Measurements from ENCODE around the gene GNL1.

DNA sequence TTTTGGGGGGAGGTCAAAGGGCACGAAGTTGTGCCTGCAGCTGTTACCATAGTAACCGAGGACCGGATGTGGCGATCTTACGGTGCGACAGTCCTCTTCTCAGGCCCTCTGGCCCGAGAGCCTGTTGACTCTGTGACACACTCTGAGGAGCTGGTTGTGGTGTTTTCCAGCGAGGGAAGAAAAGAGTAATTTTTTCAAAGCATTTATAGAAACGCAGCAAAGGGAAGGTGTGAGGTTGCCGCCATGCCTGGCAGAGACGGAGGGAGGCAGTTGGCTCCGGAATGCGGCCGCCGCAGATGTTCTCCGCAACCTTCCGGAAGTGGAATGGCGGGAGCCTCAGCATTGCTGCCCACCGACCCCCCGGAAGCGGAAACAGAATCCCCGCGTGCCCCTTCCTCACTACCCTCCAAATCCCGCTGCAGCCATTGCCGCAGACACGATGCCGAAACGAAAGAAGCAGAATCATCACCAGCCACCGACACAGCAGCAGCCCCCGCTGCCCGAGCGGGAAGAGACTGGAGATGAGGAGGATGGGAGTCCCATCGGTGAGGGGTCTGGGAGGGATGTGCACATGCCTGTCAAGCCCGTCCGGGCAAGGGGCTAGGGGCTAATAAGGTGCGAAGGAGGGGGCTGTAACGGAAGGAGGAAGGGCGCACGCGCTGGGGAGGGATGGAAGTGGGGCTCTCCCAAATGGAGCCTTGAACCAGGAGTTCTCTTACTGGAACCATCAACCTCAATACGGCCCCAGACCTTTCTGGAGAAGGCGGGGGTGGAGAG is 805 bp upstream of the GNL1 start, which contains the start of gene PRR3:
- TF ChIP-seq GATA2 (IDR thresholded peaks at IDR 0.05; ENCODE audit: low read depth, low read length), result no peak
- TF ChIP-seq GATA3 (IDR thresholded peaks at IDR 0.05; ENCODE audit: low read depth, low read length), result no peak
